ENCODE measurements around the gene SCMH1. TPM values are rescaled to one million over a fixed set of nuclear protein-coding genes. Genes with fewer than 3 reads are reported as not detected.

Gene SCMH1
- total RNA-seq, 1 experiment from 2014 or later: 39.5 TPM

DNA sequence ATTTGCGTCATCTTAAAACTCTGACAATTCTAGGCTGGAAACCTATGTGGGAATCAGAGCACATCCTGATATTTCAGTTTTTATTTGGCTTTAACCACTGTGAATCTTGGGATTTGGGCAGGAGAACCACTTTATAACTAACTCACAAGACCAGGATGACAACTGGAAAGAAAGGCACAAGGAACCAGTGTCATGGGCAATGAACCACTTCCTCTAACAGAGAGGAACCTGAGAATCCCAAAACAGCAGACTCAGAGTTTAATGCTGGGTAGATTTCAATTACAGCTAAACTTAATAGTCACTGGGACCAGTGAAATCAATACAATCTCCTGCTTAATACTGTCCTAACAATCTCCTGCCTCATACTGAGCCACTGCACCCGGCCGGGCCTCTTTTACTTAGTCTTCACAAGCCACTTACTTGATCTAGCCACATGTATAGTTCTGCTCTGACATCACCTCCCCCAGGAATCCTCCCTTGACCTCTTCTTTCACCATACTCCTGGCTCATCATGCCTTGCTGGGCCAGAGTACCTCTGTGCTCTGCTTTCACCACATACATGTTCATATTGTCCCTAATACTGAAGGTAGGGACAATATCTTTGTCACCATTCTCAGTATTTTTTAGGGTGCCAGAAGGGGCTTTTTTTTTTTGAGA lies 200.4 kb downstream of the SCMH1 start:
- Histone ChIP-seq H3K36me3 (ENCODE audit: low read depth) (no peaks in the 10 kb centered on the region), H3K4me3 (no peak overlapping the region), H3K4me2 (no peak overlapping the region), H3K79me2 (ENCODE audit: low read depth) (no peaks in the 10 kb centered on the region), H3K27ac (no peak overlapping the region), H3K9me2 (ENCODE audit: insufficient read depth) (no peaks in the 10 kb centered on the region), H3F3A (ENCODE audit: insufficient read depth, low read depth) (no peaks in the 10 kb centered on the region; the same call in 1 of the 2 replicates), H4K20me1 (ENCODE audit: insufficient read depth) (no peaks in the 10 kb centered on the region), H3K9me3 (ENCODE audit: insufficient read depth, low read depth) (no peaks in the 10 kb centered on the region), H3K4me1 (replicated peaks; ENCODE audit: insufficient read depth) (0 out of 2 replicates have a peak, but pooled peaks cover 6% of the 10 kb centered on the region), H3K27me3 (ENCODE audit: insufficient read depth, low read depth) (no peaks in the 10 kb centered on the region), H2AFZ (no peak overlapping the region)
- CTCF ChIA-PET: no interaction called here
- BruUV-seq (replicated peaks): no TSS peak
- POLR2A ChIA-PET (ENCODE audit: unreplicated experiment): no interaction called here
- DNase-seq: no peak
- intact Hi-C loops (cut with micrococcal nuclease; ENCODE audit: unreplicated experiment): no loop called here
- no peak for TF ChIP-seq EZH2 (IDR thresholded peaks at IDR 0.05; ENCODE audit: low read depth)
- TF ChIP-seq, protein P1, sequence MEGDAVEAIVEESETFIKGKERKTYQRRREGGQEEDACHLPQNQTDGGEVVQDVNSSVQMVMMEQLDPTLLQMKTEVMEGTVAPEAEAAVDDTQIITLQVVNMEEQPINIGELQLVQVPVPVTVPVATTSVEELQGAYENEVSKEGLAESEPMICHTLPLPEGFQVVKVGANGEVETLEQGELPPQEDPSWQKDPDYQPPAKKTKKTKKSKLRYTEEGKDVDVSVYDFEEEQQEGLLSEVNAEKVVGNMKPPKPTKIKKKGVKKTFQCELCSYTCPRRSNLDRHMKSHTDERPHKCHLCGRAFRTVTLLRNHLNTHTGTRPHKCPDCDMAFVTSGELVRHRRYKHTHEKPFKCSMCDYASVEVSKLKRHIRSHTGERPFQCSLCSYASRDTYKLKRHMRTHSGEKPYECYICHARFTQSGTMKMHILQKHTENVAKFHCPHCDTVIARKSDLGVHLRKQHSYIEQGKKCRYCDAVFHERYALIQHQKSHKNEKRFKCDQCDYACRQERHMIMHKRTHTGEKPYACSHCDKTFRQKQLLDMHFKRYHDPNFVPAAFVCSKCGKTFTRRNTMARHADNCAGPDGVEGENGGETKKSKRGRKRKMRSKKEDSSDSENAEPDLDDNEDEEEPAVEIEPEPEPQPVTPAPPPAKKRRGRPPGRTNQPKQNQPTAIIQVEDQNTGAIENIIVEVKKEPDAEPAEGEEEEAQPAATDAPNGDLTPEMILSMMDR (conservative IDR thresholded peaks at IDR 0.05): no peak

DNA sequence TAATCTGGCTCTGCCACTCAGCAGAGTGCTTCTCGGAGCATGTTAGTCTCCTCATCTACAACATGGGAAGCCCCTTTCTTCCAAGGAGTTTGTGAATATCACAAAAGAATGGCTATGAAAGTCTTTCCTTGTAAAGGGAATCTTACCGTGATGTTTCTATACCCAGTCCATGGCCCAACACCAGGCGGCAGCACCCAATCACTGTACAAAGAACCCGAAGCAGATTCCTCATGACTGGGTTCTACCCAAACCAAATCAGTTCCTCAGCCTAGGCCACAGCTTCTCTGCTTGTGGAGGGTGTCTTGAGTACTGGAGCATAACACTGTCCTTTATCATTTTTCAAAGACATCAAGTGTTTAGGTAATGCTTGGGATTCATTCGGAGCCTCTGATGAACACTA lies 204.0 kb downstream of the SCMH1 start:
- CTCF ChIA-PET: no interaction called here
- intact Hi-C loops (cut with micrococcal nuclease; ENCODE audit: unreplicated experiment): loop anchor here (5.0 kb wide), 1 partner anchor 84 kb away; no protein-coding TSS in a partner anchor
- H3K4me3 ChIP-seq: no peak overlapping the region

DNA sequence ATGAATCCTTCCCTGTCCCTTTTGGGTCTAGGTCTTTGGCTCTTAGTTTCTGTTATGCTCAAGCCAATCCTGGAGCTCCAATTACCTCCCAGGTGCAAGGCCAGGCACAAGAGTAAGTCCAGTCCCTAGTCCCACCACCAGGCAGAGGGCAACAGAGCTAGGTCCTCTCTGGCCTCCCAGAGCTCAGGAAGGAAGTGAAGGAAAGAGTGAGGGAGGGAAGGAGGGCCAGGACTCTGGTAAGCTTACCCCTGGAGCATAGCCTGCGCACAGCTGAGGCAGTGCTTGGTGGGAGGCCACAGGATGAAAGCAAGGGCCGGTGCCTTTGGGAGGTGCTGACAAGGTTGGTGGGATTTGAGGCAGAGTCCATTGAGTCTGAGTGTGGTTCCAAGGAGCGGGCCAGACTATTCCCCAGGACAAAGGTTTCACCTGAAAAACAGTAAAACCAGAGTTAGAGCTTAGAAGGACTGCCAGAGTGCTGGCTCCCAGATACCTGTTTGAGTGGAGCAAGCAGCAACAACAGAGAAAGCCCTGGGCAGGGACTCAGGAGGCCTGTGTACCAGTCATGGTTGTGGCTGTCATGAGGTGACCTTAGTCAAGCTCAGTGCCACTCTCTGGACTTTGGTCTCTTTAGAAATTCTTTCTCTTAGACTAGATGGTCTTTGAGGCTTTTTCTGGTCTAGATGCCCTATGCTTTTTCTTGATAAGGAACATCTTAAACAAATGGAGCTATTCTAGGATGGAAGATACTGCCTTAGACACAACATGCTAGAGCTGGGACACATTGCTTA lies 204.8 kb downstream of the SCMH1 start:
- POLR2A ChIA-PET (ENCODE audit: unreplicated experiment): interaction anchor here (0.7 kb wide), 1 partner anchor 794 kb away, joined by 6 read pairs; no protein-coding TSS in a partner anchor
- Histone ChIP-seq H2AFZ (no peak overlapping the region), H3K4me2 (no peak overlapping the region), H3K27me3 (ENCODE audit: insufficient read depth, low read depth) (no peaks in the 10 kb centered on the region), H3K79me2 (ENCODE audit: low read depth) (no peaks in the 10 kb centered on the region), H3K36me3 (ENCODE audit: low read depth) (peaks cover 3% of the 10 kb centered on the region; the same call in 1 of the 2 replicates), H4K20me1 (ENCODE audit: insufficient read depth) (no peaks in the 10 kb centered on the region), H3K4me1 (replicated peaks; ENCODE audit: insufficient read depth) (no peaks in the 10 kb centered on the region), H3K4me3 (no peak overlapping the region), H3K9me3 (ENCODE audit: insufficient read depth, low read depth) (no peaks in the 10 kb centered on the region), H3F3A (ENCODE audit: insufficient read depth, low read depth) (no peaks in the 10 kb centered on the region), H3K9me2 (ENCODE audit: insufficient read depth) (no peaks in the 10 kb centered on the region), H3K27ac (no peak overlapping the region)
- no TSS peak for BruUV-seq (replicated peaks)
- intact Hi-C loops (cut with micrococcal nuclease; ENCODE audit: unreplicated experiment): loop anchor here (5.0 kb wide), 1 partner anchor 85 kb away; no protein-coding TSS in a partner anchor
- no peak for TF ChIP-seq EZH2 (IDR thresholded peaks at IDR 0.05; ENCODE audit: low read depth)
- TF ChIP-seq, protein P1 (conservative IDR thresholded peaks at IDR 0.05): no peak
- CTCF ChIA-PET: interaction anchor here (0.6 to 0.7 kb wide), 2 partner anchors 9 to 34 kb away, joined by 3 to 4 read pairs; no protein-coding TSS in a partner anchor
- DNase-seq: no peak

More for the DNA sequence above, 204.0 kb downstream of the SCMH1 start:
- no peaks in the 10 kb centered on the region; the same call in 1 of the 2 replicates for H3K36me3 ChIP-seq (ENCODE audit: low read depth)
- no peak for TF ChIP-seq EZH2 (IDR thresholded peaks at IDR 0.05; ENCODE audit: low read depth)
- TF ChIP-seq, protein P1 (conservative IDR thresholded peaks at IDR 0.05): no peak
- no peaks in the 10 kb centered on the region for H4K20me1 ChIP-seq (ENCODE audit: insufficient read depth)
- no peaks in the 10 kb centered on the region for H3K4me1 ChIP-seq (replicated peaks; ENCODE audit: insufficient read depth)
- H3K27me3 ChIP-seq (ENCODE audit: insufficient read depth, low read depth): no peaks in the 10 kb centered on the region
- H3K9me3 ChIP-seq (ENCODE audit: insufficient read depth, low read depth): no peaks in the 10 kb centered on the region
- no peak overlapping the region for H3K4me2 ChIP-seq
- no peak overlapping the region for H3K27ac ChIP-seq
- BruUV-seq (replicated peaks): no TSS peak
- H3K79me2 ChIP-seq (ENCODE audit: low read depth): no peaks in the 10 kb centered on the region
- no peak overlapping the region for H2AFZ ChIP-seq
- no peak for DNase-seq
- POLR2A ChIA-PET (ENCODE audit: unreplicated experiment): interaction anchor here (0.7 kb wide), 1 partner anchor 795 kb away, joined by 6 read pairs; no protein-coding TSS in a partner anchor
- H3F3A ChIP-seq (ENCODE audit: insufficient read depth, low read depth): no peaks in the 10 kb centered on the region
- no peaks in the 10 kb centered on the region for H3K9me2 ChIP-seq (ENCODE audit: insufficient read depth)
